ENCODE results near the gene HMCN1.
"Not testable (repeated sequence)": the region's sequence is repeated elsewhere in the genome, so short reads cannot be mapped to it uniquely, and the experiment has no call there.

Gene HMCN1

DNA sequence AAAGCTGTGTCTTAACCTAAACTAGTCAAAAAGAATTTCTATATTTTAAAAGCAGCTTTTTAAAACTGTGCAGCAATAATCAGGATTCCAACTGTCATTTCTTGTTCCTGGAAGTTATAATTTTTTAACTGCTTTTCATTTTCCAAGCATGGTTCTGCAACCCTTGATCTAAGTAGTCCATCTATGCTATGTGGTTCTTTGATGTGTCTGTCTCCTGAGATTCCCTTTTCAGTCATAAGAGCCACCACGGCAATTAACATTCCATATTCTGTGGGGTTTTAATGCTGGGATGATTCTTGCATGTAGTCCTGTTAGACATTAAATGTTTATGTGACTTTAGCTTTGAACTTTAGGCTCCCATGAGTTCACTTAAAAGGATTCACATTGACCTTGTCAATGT lies 420.5 kb downstream of the HMCN1 start:
- TF ChIP-seq, protein P1, sequence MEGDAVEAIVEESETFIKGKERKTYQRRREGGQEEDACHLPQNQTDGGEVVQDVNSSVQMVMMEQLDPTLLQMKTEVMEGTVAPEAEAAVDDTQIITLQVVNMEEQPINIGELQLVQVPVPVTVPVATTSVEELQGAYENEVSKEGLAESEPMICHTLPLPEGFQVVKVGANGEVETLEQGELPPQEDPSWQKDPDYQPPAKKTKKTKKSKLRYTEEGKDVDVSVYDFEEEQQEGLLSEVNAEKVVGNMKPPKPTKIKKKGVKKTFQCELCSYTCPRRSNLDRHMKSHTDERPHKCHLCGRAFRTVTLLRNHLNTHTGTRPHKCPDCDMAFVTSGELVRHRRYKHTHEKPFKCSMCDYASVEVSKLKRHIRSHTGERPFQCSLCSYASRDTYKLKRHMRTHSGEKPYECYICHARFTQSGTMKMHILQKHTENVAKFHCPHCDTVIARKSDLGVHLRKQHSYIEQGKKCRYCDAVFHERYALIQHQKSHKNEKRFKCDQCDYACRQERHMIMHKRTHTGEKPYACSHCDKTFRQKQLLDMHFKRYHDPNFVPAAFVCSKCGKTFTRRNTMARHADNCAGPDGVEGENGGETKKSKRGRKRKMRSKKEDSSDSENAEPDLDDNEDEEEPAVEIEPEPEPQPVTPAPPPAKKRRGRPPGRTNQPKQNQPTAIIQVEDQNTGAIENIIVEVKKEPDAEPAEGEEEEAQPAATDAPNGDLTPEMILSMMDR (conservative IDR thresholded peaks at IDR 0.05; ENCODE audit: low read length): no peak
- H3K4me3 ChIP-seq (ENCODE audit: low read length): no peak overlapping the region
- peak; percentile 16 for DNase-seq (ENCODE audit: low read depth)

- peak; percentile 81 for DNase-seq (ENCODE audit: low read depth)
- TF ChIP-seq, protein P1 (conservative IDR thresholded peaks at IDR 0.05; ENCODE audit: low read length): peak; percentile 77
- H3K4me3 ChIP-seq (ENCODE audit: low read length): no peak overlapping the region
Measured at GRCh38 chr1:186155594-186155993, 421.4 kb downstream of the HMCN1 start.

GRCh38 chr1:186162895-186163294 lies 428.7 kb downstream of the HMCN1 start:
- DNase-seq (ENCODE audit: low read depth); H3K4me3 ChIP-seq (ENCODE audit: low read length): not testable (repeated sequence)

DNA sequence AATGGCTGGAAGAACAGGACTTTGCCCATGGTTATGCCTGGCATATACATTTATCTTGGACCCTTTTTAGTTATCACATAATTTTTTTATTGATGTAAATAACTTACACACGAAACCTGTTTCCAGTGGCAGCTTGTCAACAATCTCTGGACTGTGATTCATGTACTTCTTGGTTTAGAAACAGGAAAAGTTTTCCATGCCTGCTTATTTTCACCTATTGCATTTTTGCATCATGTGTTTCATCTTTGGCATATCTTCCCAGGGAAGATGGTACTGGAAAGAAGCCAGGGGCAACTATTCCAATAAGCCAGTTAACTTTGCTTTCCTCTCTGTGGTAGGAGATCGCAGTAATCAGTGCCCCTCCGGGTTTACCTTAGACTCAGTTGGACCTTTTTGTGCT lies 430.6 kb downstream of the HMCN1 start:
- no peak for DNase-seq (ENCODE audit: low read depth)
- no peak overlapping the region for H3K4me3 ChIP-seq (ENCODE audit: low read length)
- TF ChIP-seq, protein P1 (conservative IDR thresholded peaks at IDR 0.05; ENCODE audit: low read length): no peak

GRCh38 chr1:186165303-186165702 lies 431.1 kb downstream of the HMCN1 start:
- DNase-seq (ENCODE audit: low read depth): no peak
- TF ChIP-seq, protein P1 (conservative IDR thresholded peaks at IDR 0.05; ENCODE audit: low read length): no peak
- no peak overlapping the region for H3K4me3 ChIP-seq (ENCODE audit: low read length)

DNA sequence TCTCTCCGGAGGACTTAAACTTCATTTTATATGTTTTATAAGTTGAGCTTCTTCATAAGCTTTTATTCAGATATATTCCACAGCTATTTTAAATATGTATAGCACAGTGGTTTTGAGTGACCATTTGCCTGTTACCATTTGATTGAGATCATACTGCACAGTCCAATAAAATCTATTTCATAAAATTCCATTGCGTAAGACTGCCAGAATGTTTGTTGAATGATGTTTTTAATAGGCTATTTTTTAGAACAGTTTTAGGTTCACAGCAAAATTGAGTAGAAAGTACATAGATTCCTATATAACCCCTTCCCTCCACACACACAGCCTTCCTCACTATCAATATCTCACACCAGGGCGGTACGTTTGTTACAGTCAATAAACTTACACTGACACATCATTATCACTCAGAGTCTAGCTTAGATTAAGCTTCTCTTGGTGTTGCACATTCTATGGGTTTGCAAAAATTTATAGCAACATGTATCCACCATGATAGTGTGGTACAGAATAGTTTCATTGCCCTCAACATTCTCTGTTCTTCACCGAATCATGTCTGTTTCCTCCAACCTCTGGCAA lies 433.0 kb downstream of the HMCN1 start:
- H3K4me3 ChIP-seq (ENCODE audit: low read length): no peak overlapping the region
- no peak for DNase-seq (ENCODE audit: low read depth)
- TF ChIP-seq, protein P1 (conservative IDR thresholded peaks at IDR 0.05; ENCODE audit: low read length): no peak

DNA sequence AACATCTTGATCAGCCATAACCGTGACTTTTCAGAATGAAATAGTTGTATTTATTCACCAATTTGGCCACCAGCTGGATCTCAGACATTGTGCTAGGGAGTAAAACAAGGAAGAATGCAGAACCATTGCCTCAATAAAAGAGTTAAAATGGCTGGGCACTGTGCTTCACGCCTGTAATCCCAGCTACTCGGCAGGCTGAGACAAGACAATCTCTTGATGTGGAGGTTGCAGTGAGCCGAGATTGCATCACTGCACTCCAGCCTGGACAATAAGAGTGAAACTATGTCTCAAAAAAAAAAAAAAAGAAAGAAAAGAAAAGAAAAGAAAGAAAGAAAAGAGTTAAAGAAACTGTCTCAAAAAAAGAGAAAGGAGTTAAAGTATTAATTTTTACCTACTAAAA lies 441.4 kb downstream of the HMCN1 start:
- no peak overlapping the region for H3K4me3 ChIP-seq (ENCODE audit: low read length)
- TF ChIP-seq, protein P1 (conservative IDR thresholded peaks at IDR 0.05; ENCODE audit: low read length): no peak
- peak; percentile 67 for DNase-seq (ENCODE audit: low read depth)
